Myocyte (in vitro differentiated cells): Measurements from ENCODE around the gene AIG1. TPM values are rescaled to one million over a fixed set of nuclear protein-coding genes. Genes with fewer than 3 reads are reported as not detected.

ENCODE experiments used
- DNase-seq: peaks from one replicate; pipeline ENCODE4 v3.0.0-alpha.2; 2012; ENCODE audit warnings: low read depth
- total RNA-seq: library from RNA; depleted of rRNA; stranded (reverse); fragments of >200 nt; gene quantifications from 2 replicates; pipeline ENCODE4 v1.2.3, GENCODE V29; 2014

The AIG1 gene
- total RNA-seq, 1 donor from 2014 or later: 82.6 TPM

- DNase-seq: no peak
These were observed 295.6 kb downstream of the AIG1 start for GRCh38 chr6:143356101-143356880.

- no peak for DNase-seq
These were observed 296.5 kb downstream of the AIG1 start for GRCh38 chr6:143357152-143357551.

- no peak for DNase-seq
These were observed 297.0 kb downstream of the AIG1 start for GRCh38 chr6:143357561-143358255.

- no peak for DNase-seq
These were observed 301.0 kb downstream of the AIG1 start for GRCh38 chr6:143361536-143362191.

- DNase-seq: no peak
These were observed 301.5 kb downstream of the AIG1 start for GRCh38 chr6:143362192-143362558.

- DNase-seq: no peak
These were observed 302.6 kb downstream of the AIG1 start for GRCh38 chr6:143363299-143363698.

- peak; percentile 41 for DNase-seq
These were observed 307.7 kb downstream of the AIG1 start for GRCh38 chr6:143368426-143368825.

- DNase-seq: no peak
These were observed 309.3 kb downstream of the AIG1 start for GRCh38 chr6:143369971-143370370.

- no peak for DNase-seq
These were observed 310.2 kb downstream of the AIG1 start for GRCh38 chr6:143370812-143371370.

- DNase-seq: no peak
These were observed 311.7 kb downstream of the AIG1 start for GRCh38 chr6:143372199-143372882.

GRCh38 chr6:143374014-143374413, 313.3 kb downstream of the AIG1 start:
- no peak for DNase-seq

- DNase-seq: no peak
These were observed 314.4 kb downstream of the AIG1 start for GRCh38 chr6:143375022-143375585.

- DNase-seq: no peak
These were observed 315.7 kb downstream of the AIG1 start for GRCh38 chr6:143376375-143376774.

GRCh38 chr6:143376861-143377260, 316.2 kb downstream of the AIG1 start:
- DNase-seq: no peak

- no peak for DNase-seq
These were observed 324.9 kb downstream of the AIG1 start for GRCh38 chr6:143385636-143386035.

GRCh38 chr6:143390278-143390677, 329.6 kb downstream of the AIG1 start:
- DNase-seq: no peak

Other genes with a start within 250 kb of the AIG1 start
- gene HIVEP2, start 115.7 kb upstream of the AIG1 start, total RNA-seq: 17.2 and 18.1 TPM in 2 replicates